A204.1 (cell line): Measurements from ENCODE around the gene TARS3.
"Not testable (repeated sequence)": the region's sequence is repeated elsewhere in the genome, so short reads cannot be mapped to it uniquely, and the experiment has no call there.

Source experiments
- FAIRE-seq: peaks from 2 replicates; lab custom pipeline; 2012; peaks lifted over from hg19 to GRCh38; lab: Jason Lieb, UNC

TARS3 gene

DNA sequence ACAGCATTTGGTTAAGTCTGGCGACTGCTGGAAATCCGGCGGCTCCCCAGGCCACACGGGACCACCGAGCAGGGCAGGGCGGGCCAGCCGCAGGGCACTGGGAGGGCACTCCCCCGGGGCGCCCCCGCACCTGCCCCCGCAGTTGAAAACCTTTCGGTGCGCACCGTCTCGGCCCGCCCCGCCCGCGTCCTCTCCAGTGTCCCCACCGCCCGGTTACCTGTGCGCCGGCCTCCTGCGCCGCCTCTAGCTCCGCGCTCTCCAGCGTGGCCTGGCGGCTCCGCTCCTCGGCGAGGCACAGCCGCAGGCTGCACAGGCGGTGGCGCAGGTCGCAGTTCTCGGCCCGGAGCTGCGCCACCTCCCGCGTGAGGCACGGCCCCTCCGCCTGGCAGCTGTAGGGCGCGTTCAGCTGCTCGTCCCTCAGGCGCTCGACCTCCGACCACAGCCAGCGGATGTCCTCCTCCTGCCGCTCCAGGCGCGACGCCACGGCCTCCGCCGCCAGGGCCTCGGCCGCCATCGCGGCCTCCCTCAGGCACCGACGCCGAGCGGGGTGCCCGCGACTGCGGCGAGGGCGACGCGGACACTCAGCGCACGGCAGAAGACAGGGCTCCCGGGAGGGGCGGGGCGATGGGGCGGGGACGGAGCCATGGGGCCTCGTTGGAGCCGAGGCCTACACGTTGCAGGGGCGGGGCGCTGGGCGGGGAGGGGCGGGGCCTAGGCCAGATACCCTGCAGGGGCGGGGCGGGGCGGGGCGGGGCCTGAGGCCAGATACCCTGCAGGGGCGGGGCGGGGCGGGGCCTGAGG, at the start of gene TARS3:
TARS3 (minus strand) TSS at position 600 of the 801 bp plus-strand sequence; CDS start at position 514, 86 bp downstream.
- no peak for FAIRE-seq

DNA sequence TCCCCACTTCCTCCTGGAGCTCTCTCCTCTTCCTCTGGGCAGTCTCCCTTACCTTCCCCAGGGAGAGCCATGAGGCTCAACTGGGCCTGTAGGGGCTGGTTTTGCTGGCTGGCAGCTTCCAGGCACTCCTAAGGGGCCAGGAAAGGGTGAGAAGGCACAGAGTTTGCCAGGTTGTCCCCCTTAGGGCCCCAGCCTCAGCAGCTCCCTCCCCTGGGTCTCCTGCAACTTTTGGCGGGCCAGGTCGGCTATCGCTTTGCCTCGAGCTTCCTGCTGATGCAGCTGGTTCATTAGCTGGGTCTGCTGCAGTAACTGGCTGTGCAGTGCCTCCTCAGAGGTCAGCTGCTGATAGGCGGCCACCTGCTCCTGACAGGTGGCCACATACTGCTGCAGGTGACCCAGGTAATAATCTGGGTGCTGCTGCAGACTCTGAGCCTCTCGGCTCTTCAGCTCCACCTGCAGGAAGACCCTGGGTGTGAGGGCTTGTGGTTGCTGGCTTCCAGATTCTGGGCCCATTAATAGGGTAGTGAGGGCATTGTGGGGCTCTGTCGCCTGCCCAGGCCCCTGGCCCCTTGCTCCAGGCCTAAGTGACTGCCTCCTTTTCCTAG, 49.3 kb upstream of the TARS3 start:
- no peak for FAIRE-seq

DNA sequence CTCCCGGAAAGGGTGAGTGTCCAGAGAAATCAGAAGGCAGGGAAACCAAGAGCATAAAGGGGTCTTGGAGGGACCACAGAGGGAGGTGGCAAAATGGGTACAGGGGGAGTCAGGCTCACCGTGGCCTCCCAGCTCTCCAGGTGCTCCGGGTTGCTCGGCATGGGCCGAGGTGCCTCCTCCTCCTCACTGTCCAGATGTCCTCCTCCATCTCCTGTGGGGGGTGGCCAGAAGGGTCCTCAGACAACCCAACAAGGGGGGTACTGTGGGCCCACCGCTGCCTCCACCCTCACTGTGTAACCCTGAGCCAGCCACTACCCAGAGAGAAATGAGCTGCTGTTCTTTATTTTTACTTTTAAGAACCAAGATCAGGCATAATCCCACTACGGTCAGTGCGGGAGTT, 48.6 kb upstream of the TARS3 start:
- no peak for FAIRE-seq

DNA sequence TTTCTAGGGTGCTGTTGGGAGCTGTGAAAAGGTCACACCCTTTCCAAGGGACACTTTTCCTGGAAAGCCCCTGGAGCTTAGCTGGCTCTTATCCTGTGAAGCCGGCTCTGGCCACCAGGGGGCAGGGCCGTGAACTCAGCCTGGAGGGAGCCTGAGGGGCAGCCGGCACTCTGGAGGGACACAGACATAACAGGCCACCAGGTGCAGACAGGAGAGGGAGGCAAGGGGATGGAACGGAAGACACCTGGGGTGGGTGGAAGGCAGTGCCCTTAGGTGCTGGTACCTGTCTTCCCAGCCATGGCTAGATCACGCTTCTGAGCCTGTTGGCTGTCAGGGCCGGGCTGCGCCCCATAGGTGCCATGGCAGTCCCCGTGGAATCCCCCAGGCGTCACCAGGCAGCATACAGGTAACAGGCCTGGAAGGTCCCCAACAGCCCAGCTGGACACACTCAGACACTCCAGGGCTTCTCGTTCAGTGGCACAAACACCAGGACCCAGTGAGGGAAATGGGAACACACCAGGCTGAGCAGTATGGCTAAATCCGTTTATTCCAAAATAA, 42.9 kb upstream of the TARS3 start:
- not testable (repeated sequence) for FAIRE-seq

DNA sequence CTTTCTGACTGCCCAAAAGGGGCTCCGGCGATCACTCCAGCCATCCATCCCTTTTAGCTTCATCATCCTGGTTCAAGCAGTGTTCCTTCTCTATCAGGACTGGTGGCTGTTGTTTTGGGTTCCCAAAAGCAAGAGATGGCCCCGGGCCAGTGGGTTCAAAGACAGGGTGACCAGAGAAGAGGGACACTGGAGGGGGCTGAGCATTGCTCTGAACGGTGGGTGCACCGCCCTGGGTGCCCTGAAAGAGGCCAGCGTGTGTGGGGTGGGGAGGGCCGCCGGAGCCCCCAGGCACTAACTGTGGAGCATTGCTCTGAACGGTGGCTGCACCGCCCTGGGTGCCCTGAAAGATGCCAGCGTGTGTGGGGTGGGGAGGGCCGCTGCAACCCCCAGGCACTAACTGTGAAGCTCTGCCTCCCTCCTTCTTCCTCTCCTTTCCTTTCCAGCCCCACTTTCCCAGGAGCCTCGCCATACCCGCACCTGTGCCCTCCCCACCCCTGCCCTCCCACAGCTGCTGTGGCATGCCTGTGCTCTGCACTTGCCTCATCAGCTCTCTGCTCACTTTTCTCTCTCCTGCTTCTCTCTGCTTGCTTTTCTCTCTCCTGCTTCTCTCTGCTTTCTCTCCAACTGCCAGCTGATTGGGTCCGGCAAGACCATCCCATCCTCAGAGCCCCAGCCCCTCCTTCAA, 41.6 kb upstream of the TARS3 start:
- no peak for FAIRE-seq

DNA sequence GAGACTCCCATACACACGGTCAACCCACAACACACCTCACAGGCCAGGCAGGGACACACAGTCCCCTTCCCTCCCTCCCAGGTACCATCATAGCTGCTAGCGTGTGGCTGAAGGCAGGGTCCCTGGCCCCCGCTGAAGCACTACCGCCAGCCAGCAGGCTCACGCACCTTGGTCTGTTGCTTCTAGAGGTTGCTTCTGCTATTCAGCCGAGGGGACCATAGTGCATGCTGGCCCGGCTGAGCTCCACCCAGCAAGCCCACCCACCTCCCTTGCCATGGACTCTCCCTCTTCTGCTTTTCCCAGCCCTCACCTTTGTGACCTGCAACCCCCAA, 41.0 kb upstream of the TARS3 start:
- FAIRE-seq: not testable (repeated sequence)

DNA sequence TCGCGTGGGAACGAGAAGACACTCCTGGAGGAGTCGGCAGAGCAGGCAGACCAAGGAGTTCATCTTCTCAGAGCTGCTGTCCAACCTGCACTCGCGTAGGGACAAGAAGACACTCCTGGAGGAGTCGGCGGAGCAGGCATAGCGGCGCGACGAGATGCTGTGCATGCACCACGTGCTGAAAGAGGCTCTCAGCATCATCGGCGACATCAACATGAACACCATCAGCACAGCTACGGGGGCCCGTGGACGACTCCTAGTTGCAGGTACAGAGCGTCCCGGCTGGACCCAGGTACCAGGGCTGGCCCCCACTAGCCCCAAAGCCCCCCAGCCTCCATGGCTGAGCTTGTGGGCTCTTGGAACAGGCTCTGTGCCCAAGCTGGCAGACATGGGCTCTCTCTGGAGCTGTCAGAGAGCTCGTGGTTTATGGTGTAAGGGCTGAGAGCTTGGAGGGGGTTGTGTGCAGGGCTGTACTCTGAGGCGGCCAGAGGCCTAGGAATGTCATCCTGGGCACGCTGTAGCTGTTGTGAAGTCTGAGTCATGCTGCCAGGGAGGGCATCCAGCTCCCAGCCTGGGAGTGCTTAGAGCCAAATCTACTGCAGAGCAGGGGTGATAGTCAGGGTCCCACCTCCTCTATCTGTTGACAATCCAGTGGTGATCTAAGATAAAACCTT, 40.5 kb upstream of the TARS3 start:
- FAIRE-seq: not testable (repeated sequence)

DNA sequence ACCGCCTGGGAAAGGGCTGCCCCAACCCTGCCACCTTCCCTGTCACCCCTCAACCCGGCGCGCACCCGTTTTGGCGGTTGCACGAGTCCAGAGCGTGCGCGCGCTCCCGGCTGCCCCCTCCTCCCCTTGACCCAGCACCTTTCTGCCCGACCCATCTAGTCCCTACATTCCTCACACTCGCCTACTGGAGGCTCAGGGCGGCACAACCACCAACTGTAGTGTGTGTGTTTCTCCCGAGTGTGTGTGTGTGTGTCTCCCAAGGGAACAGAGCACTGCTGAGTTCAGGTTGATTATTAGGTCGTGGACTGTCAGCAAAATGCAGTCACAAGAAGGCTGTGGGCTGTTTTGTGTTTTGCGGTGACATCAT, 22.4 kb upstream of the TARS3 start:
- FAIRE-seq: not testable (repeated sequence)

DNA sequence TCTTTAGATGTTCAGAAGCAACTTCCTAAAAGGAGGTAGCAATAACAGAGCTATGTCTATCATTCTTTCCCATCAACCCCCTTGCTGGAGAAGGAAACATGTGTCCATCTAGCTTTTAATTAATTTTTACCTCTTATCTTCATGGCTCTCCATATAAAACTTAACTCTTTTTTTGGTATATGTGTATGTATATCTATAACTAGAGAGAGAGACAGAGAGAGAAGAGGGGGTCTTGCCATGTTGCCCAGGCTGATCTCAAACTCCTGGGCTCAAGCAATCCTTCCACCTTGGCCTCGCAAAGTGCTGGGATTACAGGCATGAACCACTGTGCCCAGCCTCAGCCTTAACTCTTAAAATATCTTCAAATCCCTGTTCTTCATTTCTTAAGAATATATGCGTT, 10.6 kb upstream of the TARS3 start:
- FAIRE-seq: not testable (repeated sequence)

DNA sequence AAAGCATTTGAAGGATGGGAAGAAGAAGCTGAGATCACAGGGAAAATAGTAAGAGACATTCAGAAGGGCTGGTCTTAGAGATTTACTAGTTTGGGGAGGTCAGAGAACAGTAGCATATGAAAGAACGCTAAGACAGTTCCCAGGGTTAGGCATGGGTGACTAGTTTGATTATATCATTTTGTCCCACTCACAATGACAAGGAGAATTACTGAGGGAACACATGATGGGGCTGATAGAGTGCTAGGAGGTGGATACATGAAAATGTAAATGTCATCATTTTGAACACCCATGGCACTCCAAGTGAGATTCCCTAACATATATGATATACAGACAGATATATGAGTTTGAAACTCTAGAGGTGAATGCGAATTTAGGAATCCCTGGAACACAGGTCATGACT, 9.3 kb upstream of the TARS3 start:
- FAIRE-seq: no peak

DNA sequence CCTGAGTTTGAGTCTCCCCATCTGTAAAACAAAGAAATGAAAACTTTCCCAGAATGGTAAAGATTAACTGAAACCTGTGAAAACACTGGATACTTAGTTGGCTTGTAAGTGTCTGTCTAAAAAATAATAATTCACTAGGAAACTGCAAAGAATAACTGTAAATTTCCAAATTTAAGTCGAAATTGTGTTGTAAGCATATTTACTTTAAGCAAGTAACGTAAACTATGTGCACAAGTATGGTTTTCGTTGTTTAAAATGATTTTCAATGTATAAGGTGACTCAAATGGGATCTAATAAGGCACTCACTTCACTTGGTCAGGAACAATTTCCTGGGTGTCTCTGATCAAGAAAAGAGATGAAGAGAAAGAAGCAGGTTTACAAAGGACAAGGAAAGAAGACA, 8.5 kb upstream of the TARS3 start:
- FAIRE-seq: no peak

DNA sequence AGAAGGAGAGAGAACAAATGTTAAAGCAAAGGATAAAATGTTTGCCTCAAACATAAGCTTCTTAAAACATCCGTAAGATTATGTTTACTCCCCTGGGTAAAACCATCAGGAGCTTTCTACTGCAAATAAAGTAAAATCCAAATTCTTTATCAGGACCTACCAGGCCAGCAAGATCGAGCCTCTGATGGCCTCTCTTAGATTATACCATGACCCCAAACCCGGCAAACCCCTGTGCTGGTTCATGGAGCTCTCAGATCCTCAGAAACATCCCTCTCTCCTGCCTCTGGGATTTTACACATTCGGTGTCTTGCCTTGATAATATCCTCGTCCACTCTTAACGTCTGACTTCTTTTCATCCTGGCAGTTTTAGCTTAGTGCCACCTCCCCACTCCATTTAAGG, 7.5 kb upstream of the TARS3 start:
- FAIRE-seq: no peak

DNA sequence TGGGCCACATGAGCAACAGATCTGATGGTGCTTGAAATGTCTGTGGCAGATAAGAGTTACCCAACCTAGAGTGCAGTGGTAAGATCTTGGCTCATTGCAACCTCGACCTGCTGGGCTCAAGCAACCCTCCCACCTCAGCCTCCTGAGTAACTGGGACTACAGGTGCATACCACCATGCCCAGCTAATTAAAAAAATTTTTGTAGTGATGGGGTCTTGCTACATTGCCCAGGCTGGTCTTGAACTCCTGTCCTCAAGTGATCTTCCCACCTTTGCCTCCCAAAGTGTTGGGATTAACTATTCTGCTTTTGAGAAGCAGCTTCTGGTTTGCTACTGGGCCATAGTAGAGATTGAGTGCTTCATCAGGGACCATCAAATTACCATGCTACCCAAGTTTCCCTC, 2.9 kb upstream of the TARS3 start:
- FAIRE-seq: no peak

DNA sequence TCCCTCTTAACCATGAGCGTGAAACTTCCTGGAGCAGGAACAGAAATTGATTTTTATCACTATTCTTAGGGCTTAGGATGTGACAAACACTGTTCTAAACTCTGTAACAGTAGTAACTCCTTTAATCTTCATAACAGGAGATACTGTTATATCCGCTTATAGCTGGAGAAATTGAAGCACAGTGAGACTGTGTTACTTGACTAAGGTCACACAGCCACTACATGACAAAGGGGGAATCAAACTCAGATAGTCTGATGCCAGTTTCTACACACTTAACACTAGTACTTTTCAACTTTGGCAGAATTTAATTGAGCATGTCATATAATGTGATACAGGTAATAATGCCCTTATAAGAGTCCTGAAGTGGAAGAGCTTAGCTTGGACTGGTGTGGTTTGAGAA, 800 bp upstream of the TARS3 start:
- no peak for FAIRE-seq

DNA sequence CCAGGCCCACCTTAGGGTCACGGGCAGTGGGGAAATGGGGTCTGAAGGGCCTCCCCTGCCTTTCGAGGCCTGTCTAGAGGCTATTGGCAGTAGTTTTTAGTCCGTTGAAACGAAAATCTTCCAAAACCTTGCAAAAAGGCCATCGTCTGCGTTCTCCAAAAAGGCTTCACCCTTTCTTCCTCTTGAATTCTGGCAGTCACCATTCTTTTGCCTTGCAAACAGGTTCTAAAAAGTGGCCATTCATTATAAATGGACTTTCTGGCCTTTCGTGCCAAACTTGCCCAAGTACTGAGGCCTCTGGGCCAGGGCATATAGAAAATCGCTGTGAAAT, 367 bp upstream of the TARS3 start:
- FAIRE-seq: no peak

DNA sequence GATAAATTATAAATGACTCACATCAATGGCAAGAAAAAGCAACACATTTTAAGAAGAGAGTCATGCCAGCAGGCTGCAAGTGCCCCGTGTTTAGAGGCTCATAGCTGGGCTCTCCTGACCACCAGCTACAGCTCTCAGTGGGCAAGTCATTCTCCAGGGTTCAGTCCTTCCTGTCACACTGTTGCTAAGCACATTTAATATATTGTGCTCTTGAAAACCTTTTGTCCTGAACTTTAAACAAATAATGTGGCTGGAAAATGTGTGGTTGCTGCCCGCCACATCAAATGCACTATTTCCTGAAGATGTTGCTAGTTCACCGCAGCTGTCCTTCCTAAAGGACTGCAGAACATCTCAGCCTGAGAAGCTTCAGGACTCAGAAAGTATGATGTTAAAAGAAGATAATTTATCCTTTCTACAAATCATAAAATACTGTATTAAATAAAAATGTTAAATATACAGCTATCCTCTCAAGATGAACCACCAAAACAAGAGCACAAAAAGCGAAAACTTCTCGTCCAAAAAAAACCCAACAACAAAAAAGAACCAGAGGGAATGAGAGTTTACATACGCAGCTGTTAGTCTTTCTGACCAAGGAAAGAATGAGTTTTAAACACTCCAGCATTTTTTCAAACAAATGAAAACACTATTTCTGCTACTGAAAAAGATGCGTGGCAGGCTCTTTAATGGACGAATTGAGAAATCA, 951 bp downstream of the TARS3 start:
- FAIRE-seq: no peak

DNA sequence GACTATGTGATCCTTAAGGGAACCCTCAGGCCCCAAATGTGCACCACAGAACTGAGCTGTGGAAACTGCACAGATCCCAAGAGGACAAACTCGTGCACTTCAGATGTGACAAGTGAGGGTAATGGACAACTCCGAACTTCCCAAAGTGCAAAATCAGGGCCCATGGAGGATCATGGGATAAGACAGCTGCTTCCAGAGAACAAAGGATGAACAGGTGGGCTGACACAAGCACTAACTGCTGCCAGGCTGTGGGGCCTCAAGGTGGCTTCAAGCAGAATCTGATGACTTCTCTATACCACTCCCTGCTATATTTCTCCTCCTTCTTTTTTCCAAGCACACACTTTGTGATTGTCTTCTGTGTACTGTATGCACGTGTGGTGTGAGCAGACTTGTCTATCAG, 5.4 kb downstream of the TARS3 start:
- no peak for FAIRE-seq

DNA sequence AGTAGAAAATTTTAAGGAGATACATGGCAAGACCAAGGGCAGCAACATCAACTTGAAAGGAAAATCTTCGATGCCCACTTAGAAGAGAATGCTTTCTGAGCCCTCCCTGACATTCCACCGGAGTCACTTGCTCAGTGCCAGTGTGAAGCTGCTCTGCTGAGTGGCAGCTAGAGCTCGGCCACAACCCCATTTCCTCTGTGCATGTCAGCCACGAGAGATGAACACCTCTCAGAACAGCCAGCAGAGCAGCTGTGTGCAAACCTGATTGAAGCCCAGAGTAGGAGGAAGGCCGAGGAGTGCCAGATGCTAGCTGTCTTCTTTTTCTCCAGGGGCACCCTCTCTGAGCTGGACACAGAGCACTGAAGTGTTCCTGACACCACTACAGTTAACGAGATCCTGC, 12.2 kb downstream of the TARS3 start:
- no peak for FAIRE-seq

DNA sequence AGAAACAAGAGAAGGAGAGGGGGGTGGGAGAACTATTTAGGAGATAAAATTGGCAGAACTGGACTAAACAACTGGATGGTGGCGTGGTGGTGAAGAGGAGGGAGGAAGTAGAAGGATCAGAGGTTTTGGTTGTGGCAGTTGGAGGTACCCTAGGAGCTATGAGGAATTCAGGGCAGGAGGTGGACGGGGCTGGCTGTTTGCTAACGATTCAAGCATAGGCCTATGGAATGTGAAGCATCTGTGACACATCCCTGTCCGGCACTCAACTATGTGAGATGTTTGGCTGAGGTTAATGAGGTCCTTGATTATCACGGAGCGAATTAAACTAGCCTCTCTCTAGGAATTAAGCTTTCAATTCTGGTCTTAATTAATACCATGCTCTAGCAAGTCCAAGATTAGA, 13.5 kb downstream of the TARS3 start:
- FAIRE-seq: no peak

DNA sequence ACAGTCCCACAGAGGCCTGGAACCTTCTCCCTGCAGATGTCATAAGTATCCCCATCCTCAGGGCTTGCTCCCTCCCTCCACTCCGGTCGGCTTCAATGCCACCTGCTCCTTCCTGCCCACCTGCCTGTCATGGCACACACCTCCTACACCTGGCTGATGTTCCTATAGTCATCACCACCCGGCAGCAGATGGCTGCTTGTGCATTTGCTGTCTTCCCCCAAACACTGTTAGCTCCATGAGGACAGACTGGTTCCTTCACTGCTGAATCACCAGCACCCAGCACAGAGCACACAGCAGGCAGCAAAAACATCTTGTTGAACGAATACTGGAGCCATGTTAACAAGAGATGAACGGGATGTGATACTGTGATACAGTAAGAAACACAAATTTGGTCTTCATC, 14.8 kb downstream of the TARS3 start:
- FAIRE-seq: no peak

DNA sequence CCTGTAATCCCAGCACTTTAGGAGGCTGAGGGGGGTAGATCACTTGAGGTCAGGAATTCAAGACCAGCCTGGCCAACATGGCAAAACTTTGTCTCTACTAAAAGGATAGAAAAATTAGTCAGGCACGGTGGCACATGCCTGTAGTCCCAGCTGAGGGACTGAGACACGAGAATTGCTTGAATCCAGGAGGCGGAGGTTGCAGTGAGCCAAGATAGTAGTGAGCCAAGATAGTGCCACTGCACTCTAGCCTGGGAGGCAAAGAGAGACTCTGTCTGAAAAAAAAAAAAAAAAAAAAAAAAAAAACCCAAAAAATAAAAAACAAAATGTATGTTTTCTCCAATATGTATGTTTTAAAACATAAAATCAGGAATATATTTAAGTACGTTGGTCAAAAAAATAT, 16.3 kb downstream of the TARS3 start:
- peak; percentile 9 for FAIRE-seq

DNA sequence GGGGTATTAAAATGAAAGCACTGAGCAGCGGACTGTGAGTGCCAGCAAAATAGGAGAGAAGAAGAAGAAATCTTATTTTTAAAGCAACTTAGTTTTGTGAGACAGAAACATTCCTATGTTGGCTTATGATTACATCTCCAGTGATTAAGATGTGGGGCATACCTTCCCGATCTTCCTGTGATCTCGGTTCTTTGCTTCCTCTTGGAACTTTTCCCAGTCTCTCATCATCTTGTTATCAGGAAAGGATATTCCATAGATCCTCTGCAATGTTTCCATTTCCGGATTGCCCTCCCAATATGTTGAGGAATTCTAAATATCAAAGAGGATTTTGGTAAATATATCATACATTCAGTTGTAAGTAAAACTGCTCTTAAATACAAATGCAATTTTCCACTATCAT, 22.2 kb downstream of the TARS3 start:
- FAIRE-seq: no peak
